ENCODE data around the gene VPS54.

VPS54 gene

DNA sequence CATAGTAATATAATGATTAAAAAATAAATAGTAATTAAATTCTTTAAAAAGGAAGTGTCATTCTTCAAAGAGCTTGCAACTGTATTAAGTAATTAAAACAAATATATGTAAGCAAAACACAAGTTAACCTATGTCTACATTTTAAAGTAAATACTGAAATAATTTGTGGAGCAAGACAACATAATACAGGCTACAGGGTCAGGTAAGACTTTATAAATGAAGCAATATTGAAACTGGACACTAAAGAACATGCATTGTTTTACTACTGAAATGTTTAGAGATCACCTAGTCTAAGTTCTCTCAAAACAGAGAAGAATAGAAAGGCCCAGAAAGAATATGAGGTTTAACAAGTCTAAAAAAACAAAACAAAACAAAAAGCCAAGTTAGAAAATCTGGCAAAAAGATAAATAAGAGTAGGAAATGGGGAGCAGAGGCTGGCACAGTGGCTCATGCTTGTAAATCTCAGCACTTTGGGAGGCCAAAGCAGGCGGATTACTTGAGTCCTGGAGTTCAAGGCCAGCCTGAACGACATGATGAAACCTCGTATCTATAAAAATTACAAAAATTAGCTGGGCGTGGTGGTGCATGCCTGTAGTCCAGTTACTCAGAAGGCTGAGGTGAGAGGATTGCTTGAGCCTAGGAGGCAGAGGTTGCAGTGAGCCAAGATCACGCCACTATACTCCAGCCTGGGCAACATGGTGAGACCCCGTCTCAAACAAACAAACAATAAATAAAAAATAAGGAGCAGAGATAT, 34.4 kb downstream of the VPS54 start:
- TF ChIP-seq GATA2 (IDR thresholded peaks at IDR 0.05; ENCODE audit: low read depth, low read length) (no peak), GATA3 (IDR thresholded peaks at IDR 0.05; ENCODE audit: low read depth, low read length) (no peak)

DNA sequence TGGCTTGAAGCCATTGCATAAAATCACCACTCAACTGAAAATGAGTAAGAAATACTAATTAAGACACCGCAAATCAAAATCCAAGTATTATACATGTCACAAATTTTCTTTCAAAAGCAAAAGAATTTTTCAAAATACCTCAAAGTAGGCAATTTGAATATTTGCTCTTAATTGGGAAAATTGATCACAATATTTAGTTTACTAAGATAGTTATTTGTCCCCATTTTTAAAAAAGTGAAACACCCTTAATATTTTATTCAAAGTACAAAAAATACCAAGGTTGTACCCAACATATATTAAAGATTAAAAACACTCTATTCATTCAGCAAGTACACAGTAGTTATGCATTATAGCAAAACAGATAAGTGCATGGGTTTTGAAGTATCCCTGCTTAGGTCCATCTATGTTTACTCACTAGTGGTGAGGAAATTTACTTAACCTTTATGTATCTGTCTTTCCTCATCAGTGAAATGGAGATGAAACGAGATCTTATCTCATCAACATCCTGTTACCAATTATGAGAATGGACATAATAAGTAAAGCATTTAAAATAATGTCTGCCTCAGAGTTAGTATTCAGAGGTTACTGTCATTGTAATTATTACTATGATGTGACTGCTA, 35.1 kb downstream of the VPS54 start:
- TF ChIP-seq GATA2 (IDR thresholded peaks at IDR 0.05; ENCODE audit: low read depth, low read length) (no peak), GATA3 (IDR thresholded peaks at IDR 0.05; ENCODE audit: low read depth, low read length) (peak; percentile 34; the same call in 1 of the 2 replicates)

DNA sequence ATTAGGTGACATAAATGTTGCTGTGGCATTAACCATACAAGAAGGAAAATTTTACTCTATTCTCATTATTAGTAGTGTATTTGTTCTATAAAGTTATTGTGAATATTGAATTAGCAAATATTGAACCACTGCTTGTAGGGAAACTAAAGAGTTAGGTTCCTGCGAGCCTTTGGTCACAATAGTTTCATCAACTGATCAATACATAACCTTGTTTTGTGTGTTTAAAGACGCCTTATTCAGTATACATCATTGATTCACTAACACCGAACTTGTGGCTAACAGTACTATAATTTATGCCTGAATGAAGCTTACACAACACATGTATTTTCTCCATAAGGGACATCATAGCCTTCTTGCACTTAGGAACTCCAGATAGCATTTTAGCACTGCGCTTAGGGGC, 36.9 kb downstream of the VPS54 start:
- no peak for TF ChIP-seq GATA2 (IDR thresholded peaks at IDR 0.05; ENCODE audit: low read depth, low read length)
- no peak for TF ChIP-seq GATA3 (IDR thresholded peaks at IDR 0.05; ENCODE audit: low read depth, low read length)

DNA sequence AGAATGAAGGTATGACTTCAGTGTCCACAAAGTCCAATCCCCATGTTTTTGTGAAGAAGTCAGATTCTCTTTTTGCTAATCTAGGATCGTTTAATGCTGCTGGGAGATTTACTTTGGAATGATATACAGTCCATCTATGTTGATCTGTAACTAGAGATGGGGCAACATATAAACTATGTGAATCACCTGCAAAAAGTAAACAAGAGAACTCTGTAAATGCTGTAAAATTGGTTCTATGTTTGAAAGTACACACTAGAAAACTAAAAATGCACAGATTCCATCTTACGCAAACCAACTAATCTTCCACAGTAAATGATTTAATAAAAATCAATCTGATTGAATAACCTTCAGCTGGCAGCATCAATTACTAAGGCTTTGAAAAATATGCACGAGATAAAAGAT, 37.5 kb downstream of the VPS54 start:
- TF ChIP-seq GATA3 (IDR thresholded peaks at IDR 0.05; ENCODE audit: low read depth, low read length) (no peak), GATA2 (IDR thresholded peaks at IDR 0.05; ENCODE audit: low read depth, low read length) (no peak)

DNA sequence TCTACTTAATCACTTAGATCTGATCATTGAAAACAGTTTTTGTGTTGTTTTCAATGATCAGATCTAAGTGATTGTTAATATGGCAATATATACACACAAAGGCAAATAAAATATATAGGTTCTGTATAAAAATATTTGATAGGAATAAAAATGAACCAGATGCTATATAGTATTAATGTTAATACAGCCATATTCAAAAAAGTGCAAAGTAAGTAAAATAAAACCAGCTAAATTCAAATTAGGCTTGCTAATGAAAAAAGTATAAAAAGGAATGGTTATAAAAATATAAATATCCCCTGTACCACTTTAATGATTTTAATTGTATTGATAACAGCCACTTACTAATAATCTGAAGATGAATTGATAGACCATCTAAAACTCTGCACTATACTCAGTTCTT, 38.4 kb downstream of the VPS54 start:
- TF ChIP-seq GATA3 (IDR thresholded peaks at IDR 0.05; ENCODE audit: low read depth, low read length) (no peak), GATA2 (IDR thresholded peaks at IDR 0.05; ENCODE audit: low read depth, low read length) (no peak)

DNA sequence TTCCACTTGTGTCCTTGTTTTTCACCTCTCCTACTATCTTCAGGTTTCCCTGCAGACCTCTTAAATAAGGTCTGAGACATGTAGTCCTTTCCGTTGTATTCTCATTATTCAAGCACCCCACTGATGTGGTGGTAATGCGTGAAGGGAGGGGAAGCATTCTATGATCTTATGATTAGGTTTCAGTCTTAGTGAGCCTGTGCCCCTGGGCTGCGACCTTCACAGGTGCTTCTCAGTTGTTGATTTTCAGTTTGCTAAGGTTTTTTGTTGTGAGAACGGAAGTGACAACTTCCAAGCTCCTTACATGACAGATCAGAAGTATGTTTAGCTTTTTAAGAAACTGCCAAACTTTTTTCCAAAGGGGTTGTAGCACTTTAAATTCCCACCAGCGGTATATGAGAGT, 41.3 kb downstream of the VPS54 start:
- TF ChIP-seq GATA3 (IDR thresholded peaks at IDR 0.05; ENCODE audit: low read depth, low read length) (no peak), GATA2 (IDR thresholded peaks at IDR 0.05; ENCODE audit: low read depth, low read length) (no peak)

DNA sequence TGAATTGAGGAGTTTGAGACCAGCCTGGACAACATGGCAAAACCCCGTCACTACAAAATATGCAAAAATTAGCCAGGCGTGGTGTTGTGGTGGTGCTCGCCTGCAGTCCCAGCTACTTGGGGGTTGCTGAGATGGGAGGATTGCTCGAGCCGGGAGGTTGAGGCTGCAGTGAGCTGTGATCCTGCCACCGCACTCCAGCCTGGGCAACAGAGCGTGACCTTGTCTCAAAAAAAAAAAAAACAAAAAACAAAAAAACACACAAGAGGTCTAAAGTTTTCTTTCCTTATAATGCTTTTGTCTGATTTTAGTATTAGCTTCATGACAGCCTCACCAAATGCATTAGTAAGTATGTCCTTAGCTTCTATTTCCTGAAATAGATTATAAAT, 43.1 kb downstream of the VPS54 start:
- no peak for TF ChIP-seq GATA2 (IDR thresholded peaks at IDR 0.05; ENCODE audit: low read depth, low read length)
- no peak for TF ChIP-seq GATA3 (IDR thresholded peaks at IDR 0.05; ENCODE audit: low read depth, low read length)

DNA sequence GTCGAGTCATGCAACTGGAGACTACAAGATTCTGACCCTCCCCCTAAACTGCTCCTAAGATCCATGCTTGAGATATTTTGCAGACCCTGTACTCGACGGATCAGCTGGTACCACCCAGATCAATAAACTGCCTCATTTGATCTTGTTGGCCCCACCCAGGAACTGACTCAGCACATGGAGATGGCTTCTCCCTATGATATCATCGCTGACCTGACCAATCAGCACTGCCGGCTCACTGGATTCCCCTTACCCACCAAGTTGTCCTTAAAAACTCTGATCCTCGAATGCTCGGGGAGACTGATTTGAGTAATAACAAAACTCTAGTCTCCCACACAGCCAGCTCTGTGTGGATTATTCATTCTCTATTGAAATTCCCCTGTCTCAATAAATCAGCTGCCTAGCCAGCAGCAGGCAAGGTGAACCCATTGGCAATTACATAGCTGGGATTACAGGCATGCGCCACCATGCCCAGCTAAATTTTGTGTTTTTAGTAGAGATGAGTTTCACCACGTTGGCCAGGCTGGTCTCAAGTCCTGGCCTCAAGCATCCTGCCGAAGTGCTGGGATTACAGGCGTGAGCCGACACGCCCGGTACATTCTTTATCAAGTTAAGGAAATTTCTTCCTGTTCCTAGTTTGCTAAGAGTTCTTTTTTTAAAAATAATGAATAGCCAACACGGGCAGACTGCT, 43.6 kb downstream of the VPS54 start:
- no peak for TF ChIP-seq GATA2 (IDR thresholded peaks at IDR 0.05; ENCODE audit: low read depth, low read length)
- TF ChIP-seq GATA3 (IDR thresholded peaks at IDR 0.05; ENCODE audit: low read depth, low read length), result no peak

DNA sequence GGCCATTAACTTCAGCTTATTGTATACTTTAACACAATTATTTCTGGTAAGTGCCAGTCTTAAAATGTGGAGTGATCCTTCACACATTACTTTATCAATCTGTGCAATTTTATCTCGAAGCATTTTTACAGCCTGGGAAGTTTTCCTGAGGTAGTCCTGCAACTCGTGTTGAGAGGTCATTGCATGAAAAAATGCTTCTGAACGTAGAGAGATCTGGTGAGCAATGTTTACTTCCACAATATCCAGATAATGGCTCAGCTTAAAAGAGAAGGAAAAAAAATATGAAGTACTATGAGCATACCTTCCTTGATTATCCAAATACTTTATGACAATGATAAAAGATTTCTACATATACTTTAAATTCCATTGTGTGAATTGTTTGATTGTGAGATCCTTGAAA, 57.0 kb downstream of the VPS54 start:
- no peak for TF ChIP-seq GATA2 (IDR thresholded peaks at IDR 0.05; ENCODE audit: low read depth, low read length)
- no peak for TF ChIP-seq GATA3 (IDR thresholded peaks at IDR 0.05; ENCODE audit: low read depth, low read length)

DNA sequence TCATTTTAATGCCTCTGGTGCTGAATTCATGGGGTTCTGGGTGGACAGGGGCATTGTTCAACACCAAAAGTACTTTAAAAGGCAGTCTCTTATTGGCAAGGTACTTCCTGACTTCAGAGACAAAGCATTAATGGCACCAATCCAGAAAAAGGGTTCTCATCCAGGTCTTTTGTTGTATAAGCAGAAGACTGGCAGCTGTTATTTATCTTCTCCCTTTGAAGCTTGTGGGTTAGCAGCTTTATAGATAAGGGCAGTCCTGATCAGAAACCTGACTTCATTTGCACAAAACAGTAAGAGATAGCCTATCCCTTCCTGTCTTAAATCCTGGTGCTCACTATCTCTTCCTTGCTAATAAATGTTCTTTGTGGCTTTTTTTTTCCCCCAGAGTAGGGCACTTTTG, 68.8 kb downstream of the VPS54 start:
- no peak for TF ChIP-seq GATA3 (IDR thresholded peaks at IDR 0.05; ENCODE audit: low read depth, low read length)
- no peak for TF ChIP-seq GATA2 (IDR thresholded peaks at IDR 0.05; ENCODE audit: low read depth, low read length)

DNA sequence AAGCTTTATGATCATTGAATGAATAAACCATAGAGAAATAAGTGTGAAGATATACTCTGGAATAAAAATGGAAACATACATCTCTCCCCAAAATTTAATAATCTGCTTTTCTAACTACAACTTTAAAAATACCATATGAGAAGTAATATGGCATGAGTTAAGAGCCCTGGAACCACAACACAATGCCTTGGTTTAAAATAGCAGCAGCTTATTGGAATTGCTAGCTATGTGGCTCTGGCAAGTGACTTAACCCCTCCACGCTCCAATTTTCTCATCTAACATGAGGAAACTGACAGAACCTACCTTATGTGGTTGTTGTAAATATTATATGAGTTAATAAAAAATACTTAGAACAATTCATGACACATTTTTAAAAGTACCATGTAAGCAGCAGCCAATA, 76.4 kb downstream of the VPS54 start:
- TF ChIP-seq GATA2 (IDR thresholded peaks at IDR 0.05; ENCODE audit: low read depth, low read length), result no peak
- no peak for TF ChIP-seq GATA3 (IDR thresholded peaks at IDR 0.05; ENCODE audit: low read depth, low read length)

DNA sequence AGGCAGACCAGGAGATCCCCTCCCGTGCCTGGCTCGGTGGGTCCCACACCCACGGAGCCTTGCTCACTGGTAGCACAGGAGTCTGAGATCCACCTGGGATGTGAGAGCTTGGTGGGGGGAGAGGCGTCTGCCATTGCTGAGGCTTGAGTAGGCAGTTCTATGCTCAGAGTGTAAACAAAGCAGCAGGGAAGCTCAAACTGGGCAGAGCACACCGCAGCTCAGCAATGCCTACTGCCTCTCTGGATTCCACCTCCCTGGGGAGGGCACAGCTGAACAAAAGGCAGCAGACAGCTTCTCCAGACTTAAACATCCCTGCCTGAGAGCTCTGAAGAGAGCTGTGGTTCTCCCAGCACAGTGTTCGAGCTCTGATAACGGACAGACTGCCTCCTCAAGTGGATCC, 92.4 kb downstream of the VPS54 start:
- no peak for TF ChIP-seq GATA3 (IDR thresholded peaks at IDR 0.05; ENCODE audit: low read depth, low read length)
- no peak for TF ChIP-seq GATA2 (IDR thresholded peaks at IDR 0.05; ENCODE audit: low read depth, low read length)

DNA sequence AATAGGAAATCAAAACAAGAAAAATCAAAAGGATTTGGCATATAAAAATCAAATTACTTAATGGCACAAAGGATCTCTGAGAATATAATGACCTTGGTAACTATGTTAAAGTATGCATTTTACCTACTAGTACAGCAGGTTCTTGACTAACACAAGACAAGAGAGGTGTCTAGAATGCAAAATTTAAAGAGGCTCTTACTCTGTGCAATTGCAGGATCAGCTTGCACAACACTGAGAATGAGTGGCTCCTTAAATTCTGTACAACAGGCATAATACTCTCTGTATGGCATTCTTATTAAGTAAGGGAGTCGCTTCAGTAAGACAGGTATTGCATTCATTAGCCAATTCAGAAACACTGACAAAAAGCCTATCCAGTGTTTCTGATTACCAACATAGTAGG, 104.9 kb downstream of the VPS54 start:
- TF ChIP-seq GATA3 (IDR thresholded peaks at IDR 0.05; ENCODE audit: low read depth, low read length) (no peak), GATA2 (IDR thresholded peaks at IDR 0.05; ENCODE audit: low read depth, low read length) (no peak)

DNA sequence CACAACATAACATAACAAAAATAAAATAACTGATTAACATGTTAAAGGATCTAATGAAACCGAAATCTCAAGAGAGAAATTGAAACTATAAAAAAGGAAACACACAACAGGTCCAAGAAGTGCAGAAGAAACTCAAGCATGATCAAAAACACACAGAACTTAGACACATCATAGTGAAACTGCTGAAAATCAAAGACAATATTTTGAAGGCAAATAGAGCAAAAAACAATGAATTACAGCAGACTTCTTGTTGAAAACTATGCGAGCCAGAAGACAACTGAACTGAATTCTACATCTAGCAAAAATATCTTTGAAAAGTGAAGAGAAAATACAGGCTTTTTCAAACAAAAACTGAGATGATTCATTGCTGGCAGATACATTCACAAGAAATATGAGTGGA, 116.2 kb downstream of the VPS54 start:
- TF ChIP-seq GATA3 (IDR thresholded peaks at IDR 0.05; ENCODE audit: low read depth, low read length), result no peak
- TF ChIP-seq GATA2 (IDR thresholded peaks at IDR 0.05; ENCODE audit: low read depth, low read length), result no peak

DNA sequence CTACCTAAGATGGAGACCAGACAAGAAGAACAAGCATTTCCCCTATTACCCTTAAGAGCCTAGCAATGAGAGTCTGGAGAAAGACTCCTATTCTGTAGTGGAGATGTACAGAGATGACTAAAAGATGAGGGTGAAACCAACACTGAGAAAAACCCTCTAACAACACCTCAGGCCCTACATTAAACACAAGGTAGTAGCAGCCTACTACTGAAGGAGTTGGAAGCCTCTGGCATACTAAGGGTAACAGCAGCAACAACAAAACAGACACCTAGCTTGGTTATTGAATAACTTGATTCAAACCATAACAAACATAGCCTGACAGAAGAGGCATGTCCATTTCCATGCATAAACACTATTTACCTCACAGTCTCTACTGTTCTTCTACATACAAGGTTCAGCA, 117.1 kb downstream of the VPS54 start:
- no peak for TF ChIP-seq GATA2 (IDR thresholded peaks at IDR 0.05; ENCODE audit: low read depth, low read length)
- TF ChIP-seq GATA3 (IDR thresholded peaks at IDR 0.05; ENCODE audit: low read depth, low read length), result no peak
